ENCODE results near the gene P2RY13. TPM values are rescaled to one million over a fixed set of nuclear protein-coding genes. Genes with fewer than 3 reads are reported as not detected.

The P2RY13 gene
- total RNA-seq, 1 donor = not detected

GRCh38 chr3:151283907-151284461 is 45.4 kb downstream of the P2RY13 start:
- DNase-seq (ENCODE audit: insufficient read length, low spot score, missing footprints) = no peak
- no peak for TF ChIP-seq CTCF (IDR thresholded peaks at IDR 0.05; ENCODE audit: extremely low read depth, low read depth, low read length)
- H3K27ac ChIP-seq (ENCODE audit: low read depth, low read length) = peak overlapping the region; percentile 24

GRCh38 chr3:151283387-151283786 is 46.0 kb downstream of the P2RY13 start:
- DNase-seq (ENCODE audit: insufficient read length, low spot score, missing footprints) = no peak
- Histone ChIP-seq H2AFZ (ENCODE audit: low read length) (no peak overlapping the region), H3K4me1 (ENCODE audit: insufficient read depth, low read length) (peaks cover 6% of the 10 kb centered on the region), H3K9me3 (ENCODE audit: low read depth, low read length) (no peaks in the 10 kb centered on the region), H3K4me3 (ENCODE audit: insufficient read depth, low read length) (no peak overlapping the region), H3K4me2 (ENCODE audit: insufficient read depth, low read length) (no peak overlapping the region), H3K27me3 (ENCODE audit: insufficient read depth, low read length) (no peaks in the 10 kb centered on the region), H3K36me3 (ENCODE audit: insufficient read depth, low read length) (no peaks in the 10 kb centered on the region), H3K79me2 (ENCODE audit: insufficient read depth, low read length) (no peaks in the 10 kb centered on the region), H4K20me1 (ENCODE audit: insufficient read depth, low read length) (no peaks in the 10 kb centered on the region), H3K27ac (ENCODE audit: low read depth, low read length) (peak overlapping the region; percentile 24)
- TF ChIP-seq CTCF (IDR thresholded peaks at IDR 0.05; ENCODE audit: extremely low read depth, low read depth, low read length) = no peak

More at GRCh38 chr3:151283907-151284461, 45.4 kb downstream of the P2RY13 start:
- H3K9me3 ChIP-seq (ENCODE audit: low read depth, low read length) = no peaks in the 10 kb centered on the region
- H3K36me3 ChIP-seq (ENCODE audit: insufficient read depth, low read length) = no peaks in the 10 kb centered on the region
- H3K4me3 ChIP-seq (ENCODE audit: insufficient read depth, low read length) = no peak overlapping the region
- H2AFZ ChIP-seq (ENCODE audit: low read length) = no peak overlapping the region
- H3K79me2 ChIP-seq (ENCODE audit: insufficient read depth, low read length) = no peaks in the 10 kb centered on the region
- H3K4me1 ChIP-seq (ENCODE audit: insufficient read depth, low read length) = peaks cover 6% of the 10 kb centered on the region
- H4K20me1 ChIP-seq (ENCODE audit: insufficient read depth, low read length) = no peaks in the 10 kb centered on the region
- H3K4me2 ChIP-seq (ENCODE audit: insufficient read depth, low read length) = no peak overlapping the region
- no peaks in the 10 kb centered on the region for H3K27me3 ChIP-seq (ENCODE audit: insufficient read depth, low read length)

GRCh38 chr3:151282921-151283320 is 46.4 kb downstream of the P2RY13 start:
- H3K4me2 ChIP-seq (ENCODE audit: insufficient read depth, low read length) = no peak overlapping the region
- H3K79me2 ChIP-seq (ENCODE audit: insufficient read depth, low read length) = no peaks in the 10 kb centered on the region
- no peak overlapping the region for H3K4me3 ChIP-seq (ENCODE audit: insufficient read depth, low read length)
- no peaks in the 10 kb centered on the region for H3K9me3 ChIP-seq (ENCODE audit: low read depth, low read length)
- peak; percentile 59 for TF ChIP-seq CTCF (IDR thresholded peaks at IDR 0.05; ENCODE audit: extremely low read depth, low read depth, low read length)
- H3K27ac ChIP-seq (ENCODE audit: low read depth, low read length) = peak overlapping the region; percentile 54
- peaks cover 6% of the 10 kb centered on the region for H3K4me1 ChIP-seq (ENCODE audit: insufficient read depth, low read length)
- no peak overlapping the region for H2AFZ ChIP-seq (ENCODE audit: low read length)
- H3K36me3 ChIP-seq (ENCODE audit: insufficient read depth, low read length) = no peaks in the 10 kb centered on the region
- no peak for DNase-seq (ENCODE audit: insufficient read length, low spot score, missing footprints)
- H4K20me1 ChIP-seq (ENCODE audit: insufficient read depth, low read length) = no peaks in the 10 kb centered on the region
- no peaks in the 10 kb centered on the region for H3K27me3 ChIP-seq (ENCODE audit: insufficient read depth, low read length)

GRCh38 chr3:151281671-151282324 is 47.6 kb downstream of the P2RY13 start:
- Histone ChIP-seq H2AFZ (ENCODE audit: low read length) (no peak overlapping the region), H3K79me2 (ENCODE audit: insufficient read depth, low read length) (no peaks in the 10 kb centered on the region), H3K27ac (ENCODE audit: low read depth, low read length) (peak overlapping the region; percentile 54), H3K4me3 (ENCODE audit: insufficient read depth, low read length) (no peak overlapping the region), H3K36me3 (ENCODE audit: insufficient read depth, low read length) (no peaks in the 10 kb centered on the region), H3K9me3 (ENCODE audit: low read depth, low read length) (no peaks in the 10 kb centered on the region), H3K4me1 (ENCODE audit: insufficient read depth, low read length) (peaks cover 6% of the 10 kb centered on the region), H3K4me2 (ENCODE audit: insufficient read depth, low read length) (no peak overlapping the region), H3K27me3 (ENCODE audit: insufficient read depth, low read length) (no peaks in the 10 kb centered on the region), H4K20me1 (ENCODE audit: insufficient read depth, low read length) (no peaks in the 10 kb centered on the region)
- DNase-seq (ENCODE audit: insufficient read length, low spot score, missing footprints) = no peak
- TF ChIP-seq CTCF (IDR thresholded peaks at IDR 0.05; ENCODE audit: extremely low read depth, low read depth, low read length) = no peak

Measured in osteoblast (primary cell).